Right lung (tissue), 10 donors: Measurements from ENCODE around the gene COL6A2. TPM values are rescaled to one million over a fixed set of nuclear protein-coding genes. Genes with fewer than 3 reads are reported as not detected.
A peak's percentile ranks its signal among the peaks of the same experiment; 100 is the strongest.

ENCODE experiments used
- DNase-seq, 2 donors: peaks; one replicate each; pipeline ENCODE4 v3.0.0-alpha.2; 2013
- long read RNA-seq, 8 donors: transcript quantifications; one replicate each; lab custom pipeline, GENCODE V29; 2026
- polyA plus RNA-seq, 5 donors: library from polyadenylated mRNA; unstranded; fragments of 120-200 nt; gene quantifications; one replicate each; pipeline versions ENCODE4 v1.2.1 to v1.2.3, GENCODE V29; 2013; ENCODE audit warnings: inconsistent platforms in 1 of 5, low replicate concordance in 1 of 5; ENCODE audit not compliant: insufficient read length in 5 of 5, insufficient read depth in 1 of 5

Gene COL6A2
- 100 to 1,000 TPM; 330 to 702 (median 390) TPM for polyA plus RNA-seq
- long read RNA-seq, donor 1, transcript COL6A2-201 (28 exons, 3,461 nt): major isoform, 28 of 96 reads
- long read RNA-seq, donor 1, partial matches to known transcripts: 58 of 96 reads
- long read RNA-seq, donor 1, other reads (novel, unspliced or antisense): 6 of 96 reads
- long read RNA-seq, donor 2, transcript COL6A2-201 (28 exons, 3,461 nt): major isoform, 11 of 44 reads
- long read RNA-seq, donor 2, partial matches to known transcripts: 20 of 44 reads
- long read RNA-seq, donor 2, other reads (novel, unspliced or antisense): 11 of 44 reads
- long read RNA-seq, donor 3, transcript COL6A2-201 (28 exons, 3,461 nt): major isoform, 11 of 43 reads
- long read RNA-seq, donor 3, partial matches to known transcripts: 28 of 43 reads
- long read RNA-seq, donor 3, other reads (novel, unspliced or antisense): 0 of 43 reads
- long read RNA-seq, donor 4, transcript COL6A2-201 (28 exons, 3,461 nt): major isoform, 10 of 75 reads
- long read RNA-seq, donor 4, partial matches to known transcripts: 63 of 75 reads
- long read RNA-seq, donor 4, other reads (novel, unspliced or antisense): 0 of 75 reads
- long read RNA-seq, donor 5, transcript COL6A2-201 (28 exons, 3,461 nt): major isoform, 17 of 79 reads
- long read RNA-seq, donor 5, partial matches to known transcripts: 52 of 79 reads
- long read RNA-seq, donor 5, other reads (novel, unspliced or antisense): 6 of 79 reads
- long read RNA-seq, donor 6, transcript COL6A2-201 (28 exons, 3,461 nt): major isoform, 38 of 124 reads
- long read RNA-seq, donor 6, partial matches to known transcripts: 67 of 124 reads
- long read RNA-seq, donor 6, other reads (novel, unspliced or antisense): 16 of 124 reads
- long read RNA-seq, donor 7, transcript COL6A2-201 (28 exons, 3,461 nt): major isoform, 15 of 38 reads
- long read RNA-seq, donor 7, partial matches to known transcripts: 19 of 38 reads
- long read RNA-seq, donor 7, other reads (novel, unspliced or antisense): 0 of 38 reads
- long read RNA-seq, donor 8, transcript COL6A2-201 (28 exons, 3,461 nt): major isoform, 6 of 20 reads
- long read RNA-seq, donor 8, partial matches to known transcripts: 13 of 20 reads
- long read RNA-seq, donor 8, other reads (novel, unspliced or antisense): 0 of 20 reads

DNA sequence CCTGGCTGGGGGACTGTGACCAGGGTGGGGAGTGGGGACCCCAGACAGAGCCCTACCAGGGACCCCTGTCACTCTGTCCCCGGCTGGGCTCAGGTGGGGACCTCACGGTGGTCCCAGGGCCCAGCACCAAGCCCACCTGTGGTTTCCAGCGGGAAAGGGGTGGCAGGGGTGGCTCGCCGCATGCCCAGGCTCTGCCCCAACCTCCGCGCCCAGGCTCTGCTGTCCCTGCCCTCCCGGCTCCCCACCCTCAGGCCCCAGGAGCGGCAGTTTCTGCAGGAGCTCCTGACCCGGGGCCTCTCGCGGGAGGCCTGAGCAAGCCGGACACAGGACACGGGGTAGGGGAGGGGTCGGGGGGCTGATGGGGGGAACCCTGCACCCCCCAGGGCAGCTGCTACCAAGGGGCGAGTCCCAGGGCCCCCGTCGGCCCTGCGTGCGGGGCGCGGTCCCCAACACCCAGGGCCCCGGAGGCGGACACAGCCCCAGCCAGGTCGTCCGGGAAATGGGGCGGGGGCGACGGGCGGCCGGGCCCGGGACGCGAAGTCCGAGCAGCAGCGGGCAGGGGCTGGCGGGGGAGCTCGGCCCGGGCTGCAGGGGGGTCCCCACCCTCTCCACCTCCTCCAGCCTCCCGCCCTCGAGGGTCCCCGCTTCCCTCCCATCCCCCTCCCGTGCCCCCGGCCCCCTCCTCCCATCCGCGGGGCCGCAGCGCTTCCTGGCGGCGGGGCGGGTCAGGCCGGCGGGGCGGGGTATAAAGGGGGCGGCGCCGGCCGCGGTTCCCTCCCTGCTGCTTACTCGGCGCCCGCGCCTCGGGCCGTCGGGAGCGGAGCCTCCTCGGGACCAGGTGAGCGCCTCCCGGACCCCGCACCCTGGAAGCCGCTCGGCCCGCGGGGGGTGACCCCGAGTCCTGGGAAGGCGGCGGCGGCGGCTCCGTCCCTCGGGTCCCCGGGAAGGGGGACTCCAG, at the start of gene COL6A2:
TSS of gene COL6A2 (plus strand) at position 777 of the 958 bp plus-strand sequence.
- DNase-seq: peak; percentile 66 to 71

DNA sequence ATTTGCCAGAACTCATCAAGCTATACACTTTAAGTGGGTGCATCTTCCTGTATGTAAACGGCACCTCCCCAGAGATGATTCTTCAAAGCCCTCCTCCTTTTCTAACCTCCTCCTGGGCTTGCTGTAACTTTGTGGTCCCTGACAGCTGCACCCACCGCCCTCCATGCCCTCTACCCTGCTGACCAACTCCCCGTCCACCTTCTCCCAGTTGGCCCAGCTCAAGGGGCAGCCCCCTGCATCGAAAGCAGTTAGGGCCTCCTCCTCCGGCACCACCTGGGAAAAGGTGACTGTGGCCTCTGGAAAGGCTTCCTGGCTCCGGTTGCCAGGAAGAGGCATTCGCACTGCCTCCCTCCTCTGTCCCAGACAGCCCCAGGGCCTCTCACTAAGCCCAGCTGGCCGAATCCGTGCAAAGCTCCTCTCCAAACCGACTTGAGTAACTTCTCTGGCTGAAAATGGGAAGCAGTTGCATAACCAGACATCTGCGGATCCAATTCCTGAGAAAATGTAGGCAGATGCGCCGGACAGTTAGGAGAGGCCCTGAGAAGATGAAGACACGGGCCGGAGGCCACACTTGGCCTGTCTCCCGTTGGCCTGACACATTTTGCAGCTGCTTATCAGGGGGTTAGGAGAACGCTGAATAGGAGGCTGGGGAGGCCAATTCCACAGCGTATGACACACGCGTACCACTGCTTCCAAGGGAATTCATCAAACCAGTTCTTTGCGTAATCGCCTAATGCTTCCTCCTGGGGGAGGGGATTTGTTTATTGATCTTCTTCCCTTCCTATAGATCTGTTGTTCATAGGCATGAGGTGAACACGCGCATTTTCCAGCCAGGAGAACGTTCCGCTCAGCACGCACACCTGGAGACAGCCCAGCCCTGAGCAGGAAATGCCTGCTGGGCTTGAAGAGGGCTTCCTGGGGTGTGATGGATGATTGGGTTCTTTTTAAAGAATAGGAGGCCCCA, 48.7 kb upstream of the COL6A2 start:
- DNase-seq: peak; percentile 96 to 98

- no peak for DNase-seq
These were observed 47.8 kb upstream of the COL6A2 start for GRCh38 chr21:46049890-46050667.

DNA sequence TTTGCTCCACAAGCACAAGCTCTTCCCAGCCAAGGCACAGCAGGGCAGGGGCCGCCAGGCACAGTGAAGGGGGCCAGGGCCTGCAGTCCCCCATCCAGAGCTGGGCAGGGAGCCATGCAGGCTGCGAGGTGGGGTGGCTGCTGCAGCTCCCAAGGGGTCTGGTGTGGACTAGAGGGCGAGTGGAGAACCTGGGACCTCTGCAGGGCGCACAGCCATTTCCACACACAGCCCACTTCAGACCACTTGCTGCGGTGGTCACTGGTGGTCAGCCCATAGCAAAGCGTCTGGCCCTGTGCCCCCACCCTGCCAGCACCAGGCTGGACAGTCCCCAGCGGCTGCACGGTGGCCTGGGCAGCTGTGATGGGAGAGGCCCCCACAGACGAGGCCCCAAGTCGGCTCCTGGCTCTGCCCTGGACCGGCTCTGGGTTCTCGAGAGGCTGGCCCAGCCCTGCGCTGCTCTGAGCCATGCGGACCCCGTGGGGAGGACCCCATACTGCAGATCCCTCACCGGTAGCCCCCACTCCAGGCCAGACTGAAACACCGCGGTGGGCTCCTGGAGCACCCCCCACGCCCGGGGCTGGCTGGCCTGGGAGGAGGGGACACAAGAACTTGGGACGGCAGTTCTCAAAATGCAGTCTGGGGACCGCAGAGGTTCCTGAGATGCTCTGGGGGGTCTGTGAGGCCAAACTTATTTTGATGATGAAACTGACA, 47.1 kb upstream of the COL6A2 start:
- no peak for DNase-seq

DNA sequence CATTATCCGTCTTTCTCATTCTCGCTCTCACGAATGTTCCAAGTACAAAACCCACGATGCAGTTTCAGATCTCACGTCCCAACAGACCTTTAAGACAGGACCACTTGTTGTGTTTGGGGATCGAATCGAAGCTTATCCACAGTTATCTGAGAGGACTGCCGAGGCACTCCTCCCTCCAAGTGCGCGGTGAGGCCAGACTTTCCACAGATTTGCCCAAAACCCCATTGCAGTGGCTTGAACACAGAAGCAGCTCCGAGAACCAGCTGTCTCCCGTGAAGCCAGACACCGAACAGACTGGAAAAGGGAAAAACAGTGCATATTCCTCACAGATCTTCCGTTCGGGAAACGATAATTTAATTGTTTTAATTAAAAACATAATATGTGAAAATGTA, 46.5 kb upstream of the COL6A2 start:
- DNase-seq: no peak

DNA sequence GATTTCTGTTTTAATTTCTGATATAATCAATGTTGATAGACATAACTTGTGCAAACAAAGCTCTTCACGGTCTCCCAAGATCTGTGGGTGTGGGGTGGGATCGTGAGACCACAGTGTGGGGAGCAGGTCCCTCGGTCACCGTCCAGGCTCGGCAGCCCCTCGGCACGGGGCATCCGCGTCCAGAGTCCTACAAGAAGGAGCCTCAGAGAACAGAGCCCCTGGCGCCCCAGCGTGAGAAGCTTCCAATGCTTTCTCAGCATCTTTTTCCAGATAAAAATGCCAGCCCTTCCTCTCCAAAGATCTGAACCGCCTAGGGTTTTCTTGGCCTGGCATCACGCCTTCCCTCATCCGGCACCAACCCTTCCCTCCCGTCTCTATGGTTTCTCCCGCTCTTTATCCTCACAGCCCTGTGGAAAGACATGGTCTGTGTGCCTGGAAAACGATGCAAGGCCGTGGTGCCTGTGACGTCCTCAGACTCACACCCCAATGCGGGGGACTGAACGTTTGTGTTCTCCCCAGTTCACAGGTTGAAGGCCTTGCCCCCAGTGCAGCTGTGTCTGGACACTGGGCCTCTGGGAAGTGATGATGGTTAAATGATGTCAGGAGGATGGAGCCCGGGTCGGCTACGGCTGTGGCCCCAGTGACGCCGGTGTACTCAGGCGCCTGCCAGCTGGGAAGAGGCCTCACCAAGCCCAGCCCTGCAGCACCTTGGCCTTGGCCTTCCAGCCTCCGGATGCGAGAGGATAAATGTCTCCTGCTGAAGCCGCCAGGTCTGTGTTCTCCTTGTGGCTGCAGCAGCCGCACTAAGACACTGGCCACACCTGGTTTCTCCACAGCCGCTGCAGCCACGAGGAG, 45.9 kb upstream of the COL6A2 start:
- DNase-seq: no peak

GRCh38 chr21:46052703-46053651, 44.9 kb upstream of the COL6A2 start:
- no peak for DNase-seq

DNA sequence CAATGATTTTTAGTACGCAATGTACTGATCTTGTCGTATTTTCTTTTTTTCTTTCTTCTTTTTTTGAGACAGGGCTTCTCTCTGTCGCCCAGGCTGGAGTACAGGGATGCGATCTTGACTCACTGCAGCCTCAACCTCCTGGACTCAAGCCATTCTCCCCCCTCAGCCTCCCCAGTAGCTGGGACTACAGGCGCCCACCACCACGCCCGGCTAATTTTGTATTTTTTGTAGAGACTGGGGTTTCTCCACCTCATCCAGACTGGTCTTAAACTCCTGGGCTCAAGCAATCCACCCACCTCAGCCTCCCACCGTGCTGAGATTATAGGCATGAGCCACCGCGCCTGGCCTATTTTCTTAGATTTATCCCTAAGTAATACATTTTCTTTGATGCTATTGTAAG, 43.9 kb upstream of the COL6A2 start:
- no peak for DNase-seq

- DNase-seq: no peak
These were observed 43.4 kb upstream of the COL6A2 start for GRCh38 chr21:46054451-46054881.

GRCh38 chr21:46055863-46056281, 42.0 kb upstream of the COL6A2 start:
- DNase-seq: no peak

DNA sequence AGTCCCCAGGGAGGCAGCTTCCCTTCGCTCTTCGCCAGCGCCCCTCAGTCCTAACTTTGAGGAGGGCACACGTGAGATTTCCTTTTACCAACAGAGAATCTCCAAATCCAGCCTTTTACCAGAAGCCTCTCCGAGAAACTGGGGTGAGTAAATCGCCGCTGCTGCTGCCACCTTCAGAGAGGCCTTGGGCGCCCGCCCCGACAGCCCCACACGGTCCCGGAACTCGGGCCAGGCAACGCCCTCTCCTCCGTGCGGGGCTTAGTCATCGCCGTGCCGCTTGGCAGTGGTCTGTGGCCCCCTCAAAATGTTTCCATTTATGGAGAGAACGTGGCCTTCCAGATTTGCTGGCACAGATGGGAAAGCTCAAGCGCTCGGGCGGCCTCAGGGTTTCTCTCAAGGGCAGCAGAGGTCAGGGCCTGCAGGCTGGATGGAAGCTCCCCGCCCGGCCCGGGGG, 41.4 kb upstream of the COL6A2 start:
- DNase-seq: peak; percentile 71 to 80

DNA sequence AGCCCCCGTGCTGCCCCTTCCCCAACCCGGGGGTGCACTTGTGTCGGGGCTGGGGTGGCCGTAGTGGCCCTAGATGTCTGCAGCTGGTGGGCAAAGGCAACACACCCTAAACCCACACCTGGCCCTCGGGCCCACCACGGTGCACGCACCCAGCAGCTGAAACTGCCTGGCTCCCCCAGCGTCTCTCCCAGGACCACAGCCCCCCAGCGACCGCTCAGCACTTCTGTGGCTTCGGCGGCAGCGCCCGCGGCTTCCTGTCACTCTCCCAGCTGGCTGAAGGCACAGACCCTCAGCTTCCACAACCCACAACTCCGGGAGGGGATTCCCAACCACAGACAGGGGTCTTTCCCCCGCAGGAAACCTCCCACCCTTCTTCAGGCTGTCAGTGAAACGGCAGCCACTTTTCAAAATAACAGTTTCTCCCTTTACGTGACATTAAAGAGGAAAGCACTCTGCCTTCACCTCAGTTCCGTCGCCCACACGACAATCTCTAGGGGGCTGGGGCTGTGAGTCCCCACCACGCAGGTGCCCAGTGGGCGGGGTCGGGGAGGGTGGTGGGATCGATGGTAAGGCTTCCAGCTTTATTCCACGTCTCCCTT, 40.7 kb upstream of the COL6A2 start:
- no peak for DNase-seq

DNA sequence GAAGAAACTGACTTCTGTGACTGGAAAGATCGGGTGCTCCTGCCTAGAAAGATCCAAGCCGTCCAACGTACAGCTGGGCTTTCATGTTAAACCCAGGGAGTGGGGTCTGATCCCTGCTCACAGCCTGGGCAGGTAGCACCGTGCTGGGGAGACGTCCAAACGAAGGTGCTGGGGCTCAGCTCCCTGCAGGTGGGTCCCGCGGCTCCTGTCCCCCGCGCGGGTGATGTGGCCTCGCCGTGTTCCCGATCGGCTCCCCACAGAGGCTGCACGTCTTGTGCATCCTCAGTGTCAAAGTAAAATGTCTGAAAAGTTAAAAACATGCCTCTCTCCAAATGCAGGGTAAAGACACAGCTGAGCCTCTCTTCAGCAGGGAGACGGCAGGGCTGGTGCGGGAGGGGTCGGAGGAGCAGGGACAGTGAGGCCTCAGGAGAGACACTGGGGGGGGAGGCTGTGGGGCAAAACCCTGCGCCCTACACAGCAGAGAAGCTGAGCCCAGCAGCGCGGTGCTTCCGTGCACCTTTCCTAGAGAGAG, 40.1 kb upstream of the COL6A2 start:
- DNase-seq: no peak

DNA sequence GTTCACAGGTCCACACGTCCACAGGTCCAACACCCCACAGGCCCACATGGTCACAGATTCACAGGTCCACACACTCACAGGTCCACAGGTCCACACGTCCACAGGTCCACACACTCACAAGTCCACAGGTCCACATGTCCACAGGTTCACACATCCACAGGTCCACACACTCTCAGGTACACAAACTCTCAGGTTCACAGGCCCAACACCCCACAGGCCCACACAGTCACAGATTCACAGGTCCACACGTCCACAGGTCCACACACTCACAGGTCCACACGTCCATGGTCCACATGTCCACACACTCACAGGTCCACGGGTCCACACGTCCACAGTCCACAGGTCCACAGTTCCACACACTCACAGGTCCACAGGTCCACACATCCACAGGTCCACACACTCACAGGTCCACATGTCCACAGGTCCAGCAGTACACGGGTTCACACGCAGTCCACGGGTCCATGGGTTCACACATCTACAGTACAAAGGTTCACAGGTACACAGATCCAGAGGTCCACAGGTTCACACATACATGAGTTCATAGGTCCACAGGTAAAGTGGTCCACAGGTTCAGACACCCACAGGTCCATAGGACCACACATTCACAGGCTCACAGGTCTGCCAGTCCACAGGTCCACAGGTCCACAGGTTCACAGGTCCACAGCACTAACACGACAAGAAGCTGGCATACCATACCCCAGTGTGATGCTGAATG, 39.3 kb upstream of the COL6A2 start:
- no peak for DNase-seq
